Activated CD4-positive, alpha-beta T cell treated with anti-CD3 and anti-CD28 coated beads, Interleukin-2, amount 50 U/mL, for 24 hours (primary cell): Measurements from ENCODE around the gene IL10RB.
"Not testable (repeated sequence)": the region's sequence is repeated elsewhere in the genome, so short reads cannot be mapped to it uniquely, and the experiment has no call there.

Source experiments
- DNase-seq, 2 donors: peaks; one replicate each; pipeline ENCODE4 v3.0.0-alpha.2; 2020; ENCODE audit warnings: low read depth in 1 of 2, low spot score in 1 of 2

The IL10RB gene

DNA sequence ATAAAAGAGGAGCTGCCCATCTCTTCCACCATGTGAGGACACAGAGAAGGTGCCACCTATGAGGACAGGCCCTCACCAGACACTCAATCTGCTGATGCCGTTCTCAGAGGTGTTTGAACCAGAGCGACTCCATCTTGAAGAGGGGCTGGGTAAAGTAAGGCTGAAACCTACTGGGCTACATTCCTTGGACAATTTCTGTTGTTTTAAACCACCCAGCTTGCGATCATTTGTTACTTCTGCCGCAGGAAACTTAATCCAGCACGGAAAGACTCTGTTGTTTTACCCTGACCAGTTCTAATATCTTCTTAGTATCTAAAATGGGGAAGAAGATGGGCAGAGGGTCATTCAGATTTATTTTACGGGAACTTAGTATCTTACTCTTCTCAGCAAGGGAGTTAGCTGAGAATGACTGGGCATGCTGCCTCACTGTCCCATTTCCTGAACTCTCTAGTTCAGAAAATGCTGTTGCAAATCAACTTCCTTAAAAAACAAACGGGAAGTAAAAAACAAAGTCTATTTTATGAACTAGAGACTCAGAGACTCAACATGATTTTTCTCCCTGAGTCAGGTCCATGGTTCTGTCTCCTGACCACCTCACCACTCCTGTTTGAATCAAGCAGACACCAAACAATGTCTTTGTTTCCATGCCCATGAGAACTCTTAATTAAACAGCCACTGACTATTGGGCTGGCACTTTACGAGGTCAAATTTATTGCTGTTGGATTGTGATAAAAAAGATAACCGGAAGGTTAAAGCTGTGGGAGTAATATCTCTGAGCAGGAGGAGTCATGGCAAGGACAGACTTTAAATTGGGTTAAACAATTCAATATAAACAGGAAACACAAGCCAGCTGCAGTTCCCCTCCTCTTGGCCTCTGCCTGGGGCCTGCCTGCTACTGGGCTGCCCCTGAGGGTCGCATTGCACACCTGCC is 34.8 kb downstream of the IL10RB start:
- DNase-seq: no peak

DNA sequence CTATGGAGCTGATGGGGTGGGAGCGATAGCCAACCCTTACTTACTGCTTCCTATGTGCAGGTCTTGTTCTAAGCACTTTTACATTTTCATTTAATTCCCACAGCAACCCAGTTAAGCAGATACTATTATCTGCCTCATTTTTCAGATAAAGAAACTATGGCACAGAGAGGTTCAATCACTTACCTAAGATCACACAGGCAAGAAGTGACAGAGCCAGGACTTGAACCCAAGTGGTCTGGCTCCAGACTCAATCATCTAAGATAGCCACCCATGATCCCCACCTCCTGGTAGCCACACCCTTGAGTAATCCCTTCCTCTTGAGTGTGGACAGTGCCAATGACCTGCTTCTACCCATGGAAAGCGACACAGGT is 35.5 kb downstream of the IL10RB start:
- no peak for DNase-seq

DNA sequence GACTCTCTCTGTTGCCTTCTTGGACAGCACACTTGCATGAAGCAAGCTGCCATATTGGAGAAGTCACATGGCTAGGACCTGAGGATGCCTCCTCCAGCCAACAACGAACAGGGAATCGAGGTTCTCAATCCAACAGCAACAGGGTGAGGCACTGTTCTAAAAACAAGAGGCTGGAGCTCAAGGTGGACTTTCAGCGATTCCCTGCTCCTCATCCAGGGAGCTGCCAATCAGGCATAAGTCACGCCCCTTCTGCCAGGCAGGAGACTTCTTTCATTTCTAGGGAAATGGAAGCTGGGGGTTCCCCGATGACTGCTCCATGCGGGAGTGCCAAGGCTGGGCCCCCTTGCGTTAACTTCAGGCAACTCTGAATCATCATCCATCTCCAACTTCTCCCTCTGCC is 35.9 kb downstream of the IL10RB start:
- no peak for DNase-seq

DNA sequence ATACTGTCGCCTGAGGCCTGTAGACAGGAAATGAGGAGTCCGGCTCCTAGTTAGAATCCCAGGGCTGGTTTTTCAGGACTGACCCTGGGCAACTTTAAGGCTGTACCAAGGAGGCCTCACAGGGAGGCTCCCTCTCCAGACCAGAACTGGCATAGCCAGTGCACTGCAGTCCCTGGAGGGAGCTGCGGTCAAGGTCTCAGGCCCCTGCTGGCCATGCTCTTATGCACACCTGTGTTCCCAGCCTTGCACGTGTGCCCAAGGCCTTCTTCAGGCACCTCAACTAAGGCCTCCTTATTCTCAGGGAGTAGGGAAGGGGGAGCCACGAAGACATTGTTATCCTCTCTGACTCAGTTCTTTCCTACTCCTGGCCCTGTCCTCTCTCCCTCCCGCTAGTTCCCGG is 36.6 kb downstream of the IL10RB start:
- DNase-seq: no peak

DNA sequence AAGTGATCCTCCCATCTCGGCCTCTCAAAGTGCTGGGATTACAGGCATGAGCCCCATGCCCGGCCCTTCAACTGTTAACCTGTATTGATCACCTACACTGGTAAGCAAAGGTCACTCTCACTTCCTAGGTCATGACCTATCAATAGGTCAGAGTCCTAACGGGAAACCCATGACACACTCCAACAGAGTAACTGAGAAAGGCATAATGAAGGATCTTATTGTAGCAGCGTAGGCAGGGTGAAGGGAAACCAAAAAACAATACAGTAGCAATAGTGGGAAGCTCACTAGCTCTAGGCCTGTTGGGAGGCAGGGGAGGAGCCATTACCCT is 39.1 kb downstream of the IL10RB start:
- no peak for DNase-seq

DNA sequence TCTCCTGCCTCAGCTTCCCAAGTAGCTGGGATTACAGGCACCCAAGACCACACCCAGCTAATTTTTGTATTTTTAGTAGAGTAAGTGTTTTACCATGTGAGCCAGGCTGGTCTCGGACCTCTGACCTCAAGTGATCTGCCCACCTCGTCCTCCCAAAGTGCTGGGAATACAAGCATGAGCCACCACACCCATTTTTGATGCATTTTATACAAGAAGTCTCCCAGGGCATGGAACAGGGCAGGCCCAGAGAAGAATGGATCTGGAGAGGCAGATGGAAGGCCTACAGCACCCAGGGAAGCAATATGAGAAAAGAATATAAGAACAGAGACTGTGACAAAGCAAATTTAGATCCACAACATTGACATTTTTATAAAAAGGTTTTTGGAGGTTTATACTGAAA is 39.8 kb downstream of the IL10RB start:
- DNase-seq: no peak

DNA sequence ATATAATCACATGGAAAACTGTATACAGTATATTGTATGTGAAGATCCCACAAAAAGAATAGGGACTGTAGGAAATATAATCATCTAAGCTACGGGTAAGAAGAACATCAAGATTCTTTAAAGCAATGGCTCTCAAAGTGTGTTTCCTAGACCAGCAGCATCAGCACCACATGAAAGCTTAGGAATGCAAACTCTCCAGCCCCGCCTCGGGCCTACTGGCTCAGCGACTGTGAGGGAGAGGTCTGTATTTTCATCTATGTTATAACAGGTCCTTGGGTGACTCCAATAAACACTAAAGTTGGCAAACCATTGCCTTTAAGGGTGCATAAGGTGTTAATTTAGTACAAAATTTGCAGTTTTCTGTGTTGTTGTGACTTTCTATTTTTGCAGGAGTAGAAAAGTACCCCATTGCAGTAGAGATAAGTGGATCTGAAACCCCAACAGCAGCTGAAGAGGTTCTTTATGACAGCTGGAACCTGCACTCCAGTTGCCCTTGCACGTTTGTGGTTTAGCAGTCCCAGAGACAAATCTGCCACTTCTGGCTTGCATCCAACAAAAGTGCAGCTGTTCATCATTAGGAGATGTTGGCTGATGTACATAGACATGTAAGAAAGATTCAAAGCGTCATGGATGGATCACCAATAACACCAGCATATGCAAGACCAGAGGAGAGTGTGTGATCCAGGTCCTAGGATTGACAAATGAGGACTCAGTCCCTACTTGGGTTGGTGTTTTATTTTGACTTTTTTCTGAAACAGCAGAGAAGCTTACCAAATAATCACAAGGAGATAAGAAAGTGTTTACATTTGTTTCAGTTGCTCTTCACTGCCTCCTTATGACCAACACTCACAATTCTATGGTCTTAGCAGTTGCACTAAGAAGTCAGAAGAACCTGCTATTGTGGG is 42.7 kb downstream of the IL10RB start:
- DNase-seq: peak in 1 of 2 donors; percentile 19

DNA sequence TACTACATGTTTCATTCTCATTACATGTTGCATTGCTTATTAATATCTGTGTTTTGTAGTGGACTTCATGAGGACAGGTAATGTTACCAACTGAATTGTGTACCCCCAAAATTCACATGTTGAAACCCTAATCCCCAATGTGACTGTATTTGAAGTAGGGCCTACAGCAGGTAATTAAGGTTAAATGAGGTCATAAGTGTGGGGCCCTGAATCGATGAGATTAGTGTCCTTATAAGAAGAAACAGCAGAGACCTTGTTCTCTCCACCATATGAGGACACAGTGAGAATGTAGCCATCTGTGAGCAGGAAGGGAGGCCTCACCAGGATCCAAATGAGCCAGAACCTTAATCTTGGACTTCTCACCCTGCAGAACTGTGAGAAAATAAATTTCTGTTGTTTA is 43.6 kb downstream of the IL10RB start:
- no peak for DNase-seq

DNA sequence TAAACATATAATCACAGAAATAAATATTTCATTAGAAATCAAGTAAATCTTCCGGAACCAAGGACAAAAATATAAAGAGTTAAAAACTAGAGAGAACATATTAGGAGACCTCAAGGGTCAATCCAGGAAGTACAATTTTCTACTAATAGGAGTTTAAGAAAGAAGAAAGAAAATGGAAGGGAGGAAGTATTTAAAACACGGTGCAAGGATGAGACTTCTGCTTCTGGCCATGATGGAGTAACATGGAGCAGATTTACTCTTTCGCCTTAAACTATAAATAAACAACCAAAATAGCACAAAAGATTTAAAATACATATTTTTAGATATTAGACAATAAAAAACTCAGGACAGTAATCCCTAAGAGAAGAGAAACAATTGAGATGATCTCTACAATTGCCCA is 46.0 kb downstream of the IL10RB start:
- no peak for DNase-seq

DNA sequence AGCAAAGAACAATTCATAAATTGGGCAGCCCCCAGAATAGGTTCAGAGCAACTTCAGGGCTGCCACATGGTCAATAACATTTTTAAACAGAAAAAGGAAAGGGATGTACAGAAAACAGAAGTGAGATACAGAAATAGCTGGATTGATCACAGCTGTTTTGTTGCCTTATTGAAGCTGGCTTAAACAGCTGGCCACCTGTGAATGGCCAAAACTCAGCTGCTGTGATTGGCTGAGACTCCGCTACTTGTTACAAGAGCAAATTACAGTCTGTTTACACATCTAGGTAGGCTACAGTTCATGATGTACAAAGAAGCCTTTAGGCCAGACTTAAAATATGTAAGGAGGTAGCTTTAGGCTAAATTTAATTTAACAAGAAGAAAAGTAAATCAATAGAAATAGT is 47.0 kb downstream of the IL10RB start:
- DNase-seq: no peak

DNA sequence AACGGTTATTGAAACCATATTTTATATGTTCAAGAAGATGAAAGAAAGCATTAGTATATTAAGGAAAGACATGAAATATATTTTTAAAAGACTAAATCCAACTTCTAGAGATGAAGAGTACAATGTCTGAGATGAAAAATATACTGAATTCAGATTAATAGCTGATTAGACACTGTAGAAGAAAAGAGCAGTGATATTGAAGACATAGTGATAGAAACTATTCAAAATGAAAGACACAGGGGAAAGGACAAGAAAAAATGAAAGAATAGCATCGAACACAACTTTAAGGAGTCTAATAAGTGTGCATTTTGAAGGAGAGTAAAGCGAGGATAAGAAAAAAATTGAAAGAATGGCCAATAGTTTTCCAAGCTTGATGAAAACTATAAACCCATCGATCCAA is 47.4 kb downstream of the IL10RB start:
- no peak for DNase-seq

DNA sequence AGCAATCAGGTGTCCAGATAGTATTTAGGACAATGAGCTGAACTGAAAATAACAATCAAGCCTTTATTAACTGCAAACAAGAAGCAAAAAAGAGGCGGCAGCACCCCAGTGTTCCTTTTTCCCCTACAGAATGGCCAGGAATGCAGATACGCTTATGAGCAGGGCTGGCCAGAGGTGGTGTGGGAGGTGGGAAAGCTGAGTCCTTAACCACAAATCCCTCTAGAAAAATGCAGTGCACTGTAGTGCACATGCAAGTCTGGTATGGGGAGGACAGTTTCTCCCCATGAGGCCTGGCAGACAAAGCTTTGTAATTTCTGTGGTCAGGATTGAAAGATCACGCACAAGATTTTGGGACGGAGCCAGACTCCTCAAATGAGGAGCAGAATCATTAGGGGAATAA is 47.9 kb downstream of the IL10RB start:
- DNase-seq: no peak

DNA sequence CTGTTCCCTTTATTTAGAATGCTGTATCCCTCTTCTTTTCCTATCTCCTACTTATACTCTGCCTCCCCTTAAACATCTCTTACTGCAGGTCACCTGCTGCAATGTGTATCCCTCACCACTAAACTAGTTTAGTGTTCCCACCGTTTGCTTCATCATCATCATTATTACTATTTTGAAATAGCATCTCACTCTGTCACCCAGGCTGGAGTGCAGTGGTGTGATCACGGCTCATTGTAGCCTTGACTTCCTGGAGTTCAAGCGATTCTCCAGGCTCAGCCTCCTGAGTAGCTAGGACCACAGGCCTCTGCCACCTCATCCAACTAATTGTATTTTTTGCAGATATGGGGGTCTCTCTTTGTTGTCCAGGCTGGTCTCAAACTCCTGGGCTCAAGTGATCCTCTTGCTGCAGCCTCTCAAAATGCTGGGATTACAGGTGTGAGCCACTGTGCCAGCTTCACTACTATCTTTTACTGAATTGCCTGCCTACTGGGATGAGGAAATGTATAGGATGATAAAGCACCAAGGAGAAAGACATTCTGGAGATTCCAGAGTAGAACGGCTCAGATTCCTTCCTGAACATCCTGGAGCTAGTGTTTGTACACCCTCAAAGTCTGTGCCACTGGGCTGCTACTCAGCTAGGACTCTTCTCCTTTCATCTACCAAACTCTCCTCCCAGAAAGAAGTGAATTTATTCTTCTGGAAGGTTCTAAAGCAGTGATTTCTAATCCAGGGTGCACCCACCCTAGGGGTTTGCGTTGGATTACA is 50.0 kb downstream of the IL10RB start:
- DNase-seq: no peak

DNA sequence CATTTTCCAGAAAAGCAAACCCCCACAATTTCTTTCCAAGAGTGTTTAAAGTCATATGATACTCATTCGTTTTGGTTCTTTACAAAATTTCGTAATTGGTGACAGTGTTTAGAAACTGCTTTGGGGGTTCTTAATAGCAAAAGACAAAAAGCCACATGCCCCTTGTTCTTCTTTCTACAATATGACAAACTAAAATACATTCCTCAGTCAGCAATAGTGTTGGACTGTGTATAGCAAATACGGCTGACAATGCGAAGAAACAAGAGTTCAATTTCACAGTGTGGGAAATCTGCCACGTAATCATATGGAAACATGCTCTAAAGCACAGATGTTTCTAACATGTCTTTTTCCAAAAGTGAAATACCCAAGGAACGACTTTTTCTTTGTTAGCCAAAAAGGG is 51.0 kb downstream of the IL10RB start:
- no peak for DNase-seq

DNA sequence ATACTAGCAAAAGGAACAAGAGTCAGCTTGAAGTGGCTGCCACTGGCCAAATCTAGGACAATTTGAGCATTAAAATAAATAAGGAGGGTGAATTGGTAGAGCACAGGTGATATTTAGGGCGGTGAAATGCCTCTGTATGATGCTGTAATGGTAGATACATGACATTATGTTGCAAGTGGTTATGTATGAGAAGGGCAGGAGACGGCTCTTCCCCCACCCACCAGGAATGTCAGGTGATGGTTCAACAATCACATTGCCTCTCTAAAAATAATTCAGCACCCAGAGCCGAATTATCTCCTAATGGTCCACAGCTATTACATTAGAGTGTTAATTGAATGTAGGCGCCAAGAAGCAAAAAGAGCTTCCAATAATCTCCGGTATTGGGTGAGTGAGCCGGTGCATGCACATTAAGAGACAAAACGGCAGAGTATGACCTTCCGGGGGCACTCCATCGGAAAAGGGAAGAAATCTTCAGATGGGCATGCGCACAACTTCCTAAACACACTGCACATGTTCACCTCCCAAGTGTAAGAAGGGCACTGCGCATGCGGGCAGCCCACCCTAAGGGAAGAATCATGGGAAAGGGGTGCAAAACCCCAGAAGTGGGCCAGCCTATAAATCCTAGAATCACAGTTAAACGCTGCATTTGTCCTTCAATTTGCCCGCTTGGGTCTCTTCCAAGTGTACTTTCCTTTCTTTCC is 51.8 kb downstream of the IL10RB start:
- no peak for DNase-seq

DNA sequence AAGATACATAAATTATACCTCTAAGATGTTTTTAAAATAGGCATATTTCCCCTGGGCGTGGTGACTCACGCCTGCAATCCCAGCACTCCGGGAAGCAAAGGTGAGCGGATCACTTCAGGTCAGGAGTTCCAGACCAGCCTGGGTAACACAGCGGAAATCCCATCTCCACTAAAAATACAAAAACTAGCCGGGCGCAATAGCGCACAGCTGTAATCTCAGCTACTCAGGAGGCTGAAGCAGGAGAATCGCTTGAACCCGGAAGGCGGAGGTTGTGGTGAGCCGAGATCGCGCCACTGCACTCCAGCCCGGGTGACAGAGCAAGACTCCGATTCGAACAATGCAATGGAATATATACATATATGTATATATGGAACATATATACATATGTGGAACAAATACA is 54.8 kb downstream of the IL10RB start:
- not testable (repeated sequence) for DNase-seq

DNA sequence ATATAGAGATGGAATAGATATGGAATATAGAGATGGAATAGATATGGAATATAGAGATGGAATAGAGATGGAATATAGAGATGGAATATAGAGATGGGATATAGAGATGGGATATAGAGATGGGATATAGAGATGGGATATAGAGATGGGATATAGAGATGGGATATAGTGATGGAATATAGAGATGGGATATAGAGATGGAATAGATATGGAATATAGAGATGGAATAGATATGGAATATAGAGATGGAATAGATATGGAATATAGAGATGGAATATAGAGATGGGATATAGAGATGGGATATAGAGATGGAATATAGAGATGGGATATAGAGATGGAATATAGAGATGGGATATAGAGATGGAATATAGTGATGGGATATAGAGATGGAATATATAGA is 57.4 kb downstream of the IL10RB start:
- DNase-seq: not testable (repeated sequence)

DNA sequence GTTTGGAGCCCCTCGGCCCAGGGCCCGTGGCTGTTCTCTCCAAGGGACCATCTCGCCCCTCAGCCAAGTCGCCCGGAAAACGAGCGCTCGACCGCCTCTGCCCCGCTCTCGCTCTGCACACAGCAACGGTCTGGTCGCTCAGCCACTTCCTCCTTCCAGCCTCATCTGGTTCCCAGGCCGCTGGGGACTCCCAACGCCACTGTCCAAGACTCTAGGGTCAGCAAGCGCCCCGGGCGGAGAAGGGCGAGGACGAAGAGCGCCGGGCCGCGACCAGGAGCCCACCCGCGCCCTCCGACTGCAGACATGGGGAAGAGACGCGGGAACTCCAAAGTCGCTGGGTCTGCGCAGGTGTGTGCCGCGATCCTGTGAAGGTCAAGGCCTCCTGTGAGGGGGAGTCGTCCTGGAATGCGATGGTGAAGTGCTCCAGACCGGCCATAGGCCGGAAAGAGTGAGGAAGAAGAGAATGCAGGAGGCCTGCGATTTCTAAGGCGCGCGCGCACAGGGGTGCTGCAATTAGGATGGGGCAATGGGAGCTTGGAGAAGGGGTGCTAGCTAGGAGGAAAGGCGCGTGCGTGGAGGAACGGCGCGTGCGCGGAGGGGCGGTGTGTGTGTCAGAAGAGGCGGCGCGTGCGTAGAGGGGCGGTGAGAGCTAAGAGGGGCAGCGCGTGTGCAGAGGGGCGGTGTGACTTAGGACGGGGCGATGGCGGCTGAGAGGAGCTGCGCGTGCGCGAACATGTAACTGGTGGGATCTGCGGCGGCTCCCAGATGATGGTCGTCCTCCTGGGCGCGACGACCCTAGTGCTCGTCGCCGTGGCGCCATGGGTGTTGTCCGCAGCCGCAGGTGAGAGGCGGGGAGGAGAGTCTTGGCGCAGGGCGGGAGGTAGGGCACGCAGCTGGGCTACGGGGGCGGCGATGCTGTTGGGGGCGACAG is 58.4 kb downstream of the IL10RB start, which contains the start of gene IFNAR1:
Gene IFNAR1, plus strand, starts transcription at position 680 of the 931 bp plus-strand sequence. Its CDS starts 86 bp downstream, at position 766.
- peak; percentile 98 for DNase-seq

DNA sequence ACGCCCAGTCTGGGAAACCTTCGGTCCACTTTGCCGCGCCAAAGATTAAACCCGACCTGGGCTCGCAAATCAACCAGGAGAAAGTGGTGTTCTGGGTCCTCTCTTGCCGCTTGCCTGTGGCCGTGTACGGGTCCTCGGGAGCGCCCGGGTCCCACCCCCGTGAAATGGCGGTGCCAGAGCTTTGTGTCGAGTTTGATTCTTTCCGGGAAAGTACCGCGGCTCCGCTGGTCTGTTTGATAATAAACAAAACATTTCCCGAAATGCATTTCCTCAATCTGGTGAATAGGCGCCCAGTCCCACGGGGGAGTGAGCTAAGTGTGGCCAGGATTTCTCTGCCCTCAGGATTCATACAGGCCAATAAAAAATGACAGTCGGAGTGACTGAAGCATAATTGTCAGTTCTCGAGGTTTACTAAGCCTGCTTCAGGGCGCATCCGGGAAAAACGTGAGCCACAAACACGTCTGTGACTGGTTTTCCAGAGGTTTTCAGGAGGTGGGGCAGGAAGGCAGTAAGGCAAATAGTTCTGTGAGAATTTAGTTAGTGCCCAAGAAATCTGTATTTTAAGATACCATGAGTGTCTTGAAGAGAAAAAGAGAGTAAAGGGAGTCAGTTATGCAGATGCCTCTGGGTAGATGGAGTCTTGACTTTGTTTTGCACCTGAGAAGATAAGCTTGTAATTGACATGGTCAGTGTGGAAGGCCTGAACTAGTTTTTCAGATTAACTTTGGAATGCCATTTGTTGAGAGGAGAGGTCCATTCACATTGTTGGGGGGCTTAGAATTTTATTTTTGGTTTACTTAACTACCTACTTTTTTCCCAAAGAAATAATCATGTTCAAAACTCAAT is 59.3 kb downstream of the IL10RB start:
- peak; percentile 46 to 66 for DNase-seq
